Sigmoid colon (tissue), 7 donors: Measurements from ENCODE around the gene UNC5CL. TPM values are rescaled to one million over a fixed set of nuclear protein-coding genes. Genes with fewer than 3 reads are reported as not detected.

ENCODE experiments used
- DNase-seq: peaks from one replicate; pipeline ENCODE4 v3.0.0-alpha.2; 2019
- H3K27ac ChIP-seq, 4 donors: fragments of 200-600 bp; sonication (generic); one replicate each; pipeline ENCODE4 v1.5.1; 2016 to 2019; ENCODE audit warnings: mild to moderate bottlenecking in 1 of 4
- H3K27me3 ChIP-seq, 3 donors: fragments of 200-600 bp; sonication (generic); one replicate each; pipeline ENCODE4 v1.5.1; 2019; ENCODE audit warnings: mild to moderate bottlenecking in 1 of 3
- H3K36me3 ChIP-seq, 4 donors: fragments of 200-600 bp; sonication (generic); one replicate each; pipeline ENCODE4 v1.5.1; 2016 to 2019
- H3K4me1 ChIP-seq, 4 donors: fragments of 200-600 bp; sonication (generic); one replicate each; pipeline ENCODE4 v1.5.1; 2017 to 2019
- H3K4me3 ChIP-seq, 4 donors: fragments of 200-600 bp; sonication (generic); one replicate each; pipeline ENCODE4 v1.5.1; 2017 to 2019; ENCODE audit warnings: mild to moderate bottlenecking in 2 of 4, moderate library complexity in 1 of 4
- H3K9me3 ChIP-seq, 4 donors: fragments of 200-600 bp in 3 of 4; sonication (generic) in 3 of 4; one replicate each; pipeline versions ENCODE4 v1.5.1 to v1.6.1; 2013 to 2019
- CTCF ChIP-seq, 4 experiments: fragments of 450-650 bp in 3 of 4; fragments of 200-600 bp in 1 of 4; IDR thresholded peaks; one replicate each; pipeline ENCODE4 v1.5.1; 2016 to 2019; ENCODE audit warnings: antibody characterized with exemption in 4 of 4, mild to moderate bottlenecking in 3 of 4, moderate library complexity in 2 of 4
- EP300 ChIP-seq, 4 donors: sonication (generic); formaldehyde crosslinking; IDR thresholded peaks; one replicate each; pipeline ENCODE4 v1.6.1; 2017; ENCODE audit warnings: antibody characterized with exemption in 4 of 4
- POLR2A ChIP-seq, 2 donors: fragments of 450-650 bp; IDR thresholded peaks; one replicate each; pipeline ENCODE4 v1.6.1; 2016; ENCODE audit warnings: antibody characterized with exemption in 2 of 2, mild to moderate bottlenecking in 2 of 2, moderate library complexity in 2 of 2
- POLR2AphosphoS5 ChIP-seq, 4 donors: sonication (generic); formaldehyde crosslinking; IDR thresholded peaks; one replicate each; pipeline ENCODE4 v1.6.1; 2017; ENCODE audit warnings: antibody characterized with exemption in 4 of 4
- WGBS, 2 donors: extraction: QIAGEN DNeasy Blood & Tissue Kit; methylation state at CpG; one replicate each; pipeline ENCODE4 v1.1.7; 2013; 5-methylcytosine and 5-hydroxymethylcytosine counted together
- intact Hi-C: fragments of 100-400 bp; cut with DNase I; formaldehyde crosslinking; loops from one replicate; pipeline ENCODE4 v1.15.1; 2023
- polyA plus RNA-seq, 3 donors: library from polyadenylated mRNA; stranded (reverse); fragments of 200-250 nt; gene quantifications; one replicate each; pipeline ENCODE4 v1.2.3, GENCODE V29; 2013
- total RNA-seq, 4 donors: library from RNA; depleted of rRNA; stranded (reverse); fragments of >200 nt; gene quantifications; one replicate each; pipeline ENCODE4 v1.1.0, GENCODE V29; 2016
- donor health status: healthy with polysubstance abuse.
- donor health status: Bipolar disorder and iron deficiency.
- donor health status: healthy.

Gene UNC5CL
- total and polyA plus RNA-seq, 7 donors, result 0.36 to 6.0 (median 1.1) TPM

- TF ChIP-seq POLR2AphosphoS5 (IDR thresholded peaks at IDR 0.05) (no peak), CTCF (IDR thresholded peaks at IDR 0.05) (no peak), POLR2A (IDR thresholded peaks at IDR 0.05) (no peak), EP300 (IDR thresholded peaks at IDR 0.05) (no peak)
- Histone ChIP-seq H3K4me3 (no peak overlapping the region), H3K27me3 (no peaks in the 10 kb centered on the region), H3K4me1 (peaks cover 0 to 9% (median 4%) of the 10 kb centered on the region in 4 donors), H3K9me3 (no peaks in the 10 kb centered on the region), H3K27ac (no peak overlapping the region), H3K36me3 (peaks cover 7 to 62% (median 9%) of the 10 kb centered on the region in 4 donors)
- WGBS, 2 donors, result 22 to 80% methylated on average over 5 of the region's 5 CpGs
- DNase-seq, result no peak
- intact Hi-C loops, result loop anchor here (5.0 to 10.0 kb wide), 3 partner anchors 58 to 1080 kb away; no protein-coding TSS in a partner anchor
Observed at GRCh38 chr6:41064841-41065240, 25.8 kb upstream of the UNC5CL start.

GRCh38 chr6:41063884-41064285 is 24.9 kb upstream of the UNC5CL start:
- Histone ChIP-seq H3K27ac (no peak overlapping the region), H3K4me3 (no peak overlapping the region), H3K27me3 (no peaks in the 10 kb centered on the region), H3K4me1 (peaks cover 0 to 19% (median 13%) of the 10 kb centered on the region in 4 donors), H3K36me3 (peaks cover 7 to 54% (median 9%) of the 10 kb centered on the region in 4 donors), H3K9me3 (no peaks in the 10 kb centered on the region)
- WGBS, 2 donors, result 39 to 49% methylated on average over 2 of the region's 2 CpGs
- TF ChIP-seq EP300 (IDR thresholded peaks at IDR 0.05) (no peak), POLR2AphosphoS5 (IDR thresholded peaks at IDR 0.05) (no peak), CTCF (IDR thresholded peaks at IDR 0.05) (no peak), POLR2A (IDR thresholded peaks at IDR 0.05) (no peak)
- no peak for DNase-seq
- intact Hi-C loops, result loop anchor here (10.0 kb wide), 2 partner anchors 169 to 1079 kb away; no protein-coding TSS in a partner anchor

GRCh38 chr6:41062056-41062455 is 23.0 kb upstream of the UNC5CL start:
- no peak for DNase-seq
- Histone ChIP-seq H3K27ac (no peak overlapping the region), H3K9me3 (no peaks in the 10 kb centered on the region), H3K36me3 (peaks cover 4 to 39% (median 8%) of the 10 kb centered on the region in 4 donors), H3K4me3 (no peak overlapping the region), H3K27me3 (no peaks in the 10 kb centered on the region), H3K4me1 (peaks cover 0 to 30% (median 24%) of the 10 kb centered on the region in 4 donors)
- TF ChIP-seq POLR2AphosphoS5 (IDR thresholded peaks at IDR 0.05), result no peak
- intact Hi-C loops, result loop anchor here (10.0 kb wide), 2 partner anchors 167 to 1077 kb away; no protein-coding TSS in a partner anchor
- 94 to 100% methylated on average over 1 of the region's 1 CpG for whole genome bisulfite sequencing, 2 donors

- Histone ChIP-seq H3K27ac (no peak overlapping the region), H3K9me3 (no peaks in the 10 kb centered on the region), H3K4me1 (peaks cover 0 to 38% (median 30%) of the 10 kb centered on the region in 4 donors), H3K27me3 (no peaks in the 10 kb centered on the region), H3K36me3 (peaks cover 4 to 37% (median 8%) of the 10 kb centered on the region in 4 donors), H3K4me3 (no peak overlapping the region)
- 94 to 96% methylated on average over 13 of the region's 13 CpGs for WGBS, 2 donors
- TF ChIP-seq CTCF (IDR thresholded peaks at IDR 0.05) (no peak), POLR2A (IDR thresholded peaks at IDR 0.05) (no peak), EP300 (IDR thresholded peaks at IDR 0.05) (no peak), POLR2AphosphoS5 (IDR thresholded peaks at IDR 0.05) (no peak)
- no peak for DNase-seq
- intact Hi-C loops, result loop anchor here (10.0 kb wide), 2 partner anchors 166 to 1076 kb away; no protein-coding TSS in a partner anchor
Observed at GRCh38 chr6:41061196-41061726, 22.2 kb upstream of the UNC5CL start.

- Histone ChIP-seq H3K4me1 (peaks cover 0 to 55% (median 45%) of the 10 kb centered on the region in 4 donors), H3K9me3 (no peaks in the 10 kb centered on the region), H3K27ac (peak overlapping the region in 2 of 4 donors; percentile 21 to 34), H3K36me3 (peaks cover 4 to 27% (median 7%) of the 10 kb centered on the region in 4 donors), H3K4me3 (no peak overlapping the region), H3K27me3 (no peaks in the 10 kb centered on the region)
- TF ChIP-seq POLR2A (IDR thresholded peaks at IDR 0.05) (no peak), CTCF (IDR thresholded peaks at IDR 0.05) (no peak)
- DNase-seq, result no peak
- WGBS, 2 donors, result 81 to 92% methylated on average over 1 of the region's 1 CpG
- intact Hi-C loops, result no loop called here
Observed at GRCh38 chr6:41059556-41059955, 20.5 kb upstream of the UNC5CL start.
